ENCODE results near the gene STRBP. TPM values are rescaled to one million over a fixed set of nuclear protein-coding genes. Genes with fewer than 3 reads are reported as not detected.

The STRBP gene
- total and polyA plus RNA-seq, 9 of the 15 experiments (the other 6 are each of a cell fraction or from before 2014, with no cell fraction given), result 27.7 to 84.0 (median 70.2) TPM

- TF ChIP-seq, protein P1, sequence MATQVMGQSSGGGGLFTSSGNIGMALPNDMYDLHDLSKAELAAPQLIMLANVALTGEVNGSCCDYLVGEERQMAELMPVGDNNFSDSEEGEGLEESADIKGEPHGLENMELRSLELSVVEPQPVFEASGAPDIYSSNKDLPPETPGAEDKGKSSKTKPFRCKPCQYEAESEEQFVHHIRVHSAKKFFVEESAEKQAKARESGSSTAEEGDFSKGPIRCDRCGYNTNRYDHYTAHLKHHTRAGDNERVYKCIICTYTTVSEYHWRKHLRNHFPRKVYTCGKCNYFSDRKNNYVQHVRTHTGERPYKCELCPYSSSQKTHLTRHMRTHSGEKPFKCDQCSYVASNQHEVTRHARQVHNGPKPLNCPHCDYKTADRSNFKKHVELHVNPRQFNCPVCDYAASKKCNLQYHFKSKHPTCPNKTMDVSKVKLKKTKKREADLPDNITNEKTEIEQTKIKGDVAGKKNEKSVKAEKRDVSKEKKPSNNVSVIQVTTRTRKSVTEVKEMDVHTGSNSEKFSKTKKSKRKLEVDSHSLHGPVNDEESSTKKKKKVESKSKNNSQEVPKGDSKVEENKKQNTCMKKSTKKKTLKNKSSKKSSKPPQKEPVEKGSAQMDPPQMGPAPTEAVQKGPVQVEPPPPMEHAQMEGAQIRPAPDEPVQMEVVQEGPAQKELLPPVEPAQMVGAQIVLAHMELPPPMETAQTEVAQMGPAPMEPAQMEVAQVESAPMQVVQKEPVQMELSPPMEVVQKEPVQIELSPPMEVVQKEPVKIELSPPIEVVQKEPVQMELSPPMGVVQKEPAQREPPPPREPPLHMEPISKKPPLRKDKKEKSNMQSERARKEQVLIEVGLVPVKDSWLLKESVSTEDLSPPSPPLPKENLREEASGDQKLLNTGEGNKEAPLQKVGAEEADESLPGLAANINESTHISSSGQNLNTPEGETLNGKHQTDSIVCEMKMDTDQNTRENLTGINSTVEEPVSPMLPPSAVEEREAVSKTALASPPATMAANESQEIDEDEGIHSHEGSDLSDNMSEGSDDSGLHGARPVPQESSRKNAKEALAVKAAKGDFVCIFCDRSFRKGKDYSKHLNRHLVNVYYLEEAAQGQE (IDR thresholded peaks at IDR 0.05; ENCODE audit: borderline replicate concordance), result no peak
- TF ChIP-seq, protein P1 (CRISPR knock-in tag; IDR thresholded peaks at IDR 0.05; ENCODE audit: low read depth), result no peak
- TF ChIP-seq SRSF9 (IDR thresholded peaks at IDR 0.05; ENCODE audit: borderline replicate concordance, low read depth, low read length), result no peak
These were observed 39.4 kb downstream of the STRBP start (continued) for GRCh38 chr9:123228967-123229366.

Data from K562 (cell line).